ENCODE results near the gene TSPAN18. TPM values are rescaled to one million over a fixed set of nuclear protein-coding genes. Genes with fewer than 3 reads are reported as not detected.

Gene TSPAN18
- total and polyA plus RNA-seq, 10 of the 15 experiments (the other 5 are each of a cell fraction or from before 2014, with no cell fraction given), result 0.02 to 0.77 (median 0.13) TPM; not detected in 1

DNA sequence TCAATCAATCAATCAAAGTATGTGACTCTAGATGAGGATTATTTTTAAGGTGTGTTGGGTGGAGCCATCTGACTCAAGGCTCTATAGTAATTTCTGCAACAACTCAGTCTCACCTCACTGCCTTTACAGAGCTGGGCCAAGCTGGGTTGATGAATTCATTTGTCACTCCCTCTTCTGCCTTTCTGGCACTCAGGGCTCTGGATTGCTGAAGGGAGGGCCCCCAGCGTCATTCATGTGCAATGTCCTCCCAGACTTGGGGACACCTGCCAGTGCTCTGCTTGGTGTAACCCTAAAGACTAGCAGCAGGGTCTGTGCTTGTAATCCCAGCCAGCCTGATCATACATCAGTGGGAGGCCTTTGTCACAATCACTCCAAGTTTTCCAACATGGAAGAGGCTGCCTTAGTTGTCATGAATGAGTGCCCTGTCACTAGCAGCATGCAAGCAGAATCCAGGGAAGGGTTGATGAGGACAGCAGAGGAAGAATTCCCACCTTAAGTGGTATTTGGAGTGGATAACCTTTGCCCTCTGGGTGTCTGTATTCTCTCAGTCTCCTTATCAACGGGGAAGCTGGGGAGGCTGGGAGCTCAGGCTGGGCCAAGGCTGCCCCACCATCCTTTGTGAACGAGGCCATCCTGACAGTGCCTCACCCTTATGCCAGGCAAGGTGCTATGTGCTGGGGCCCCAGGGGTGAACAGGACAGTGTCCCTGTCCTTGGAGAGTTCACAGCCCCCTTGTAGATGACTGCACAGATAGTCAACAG is 225.9 kb downstream of the TSPAN18 start (continued):
- TF ChIP-seq, protein P1, sequence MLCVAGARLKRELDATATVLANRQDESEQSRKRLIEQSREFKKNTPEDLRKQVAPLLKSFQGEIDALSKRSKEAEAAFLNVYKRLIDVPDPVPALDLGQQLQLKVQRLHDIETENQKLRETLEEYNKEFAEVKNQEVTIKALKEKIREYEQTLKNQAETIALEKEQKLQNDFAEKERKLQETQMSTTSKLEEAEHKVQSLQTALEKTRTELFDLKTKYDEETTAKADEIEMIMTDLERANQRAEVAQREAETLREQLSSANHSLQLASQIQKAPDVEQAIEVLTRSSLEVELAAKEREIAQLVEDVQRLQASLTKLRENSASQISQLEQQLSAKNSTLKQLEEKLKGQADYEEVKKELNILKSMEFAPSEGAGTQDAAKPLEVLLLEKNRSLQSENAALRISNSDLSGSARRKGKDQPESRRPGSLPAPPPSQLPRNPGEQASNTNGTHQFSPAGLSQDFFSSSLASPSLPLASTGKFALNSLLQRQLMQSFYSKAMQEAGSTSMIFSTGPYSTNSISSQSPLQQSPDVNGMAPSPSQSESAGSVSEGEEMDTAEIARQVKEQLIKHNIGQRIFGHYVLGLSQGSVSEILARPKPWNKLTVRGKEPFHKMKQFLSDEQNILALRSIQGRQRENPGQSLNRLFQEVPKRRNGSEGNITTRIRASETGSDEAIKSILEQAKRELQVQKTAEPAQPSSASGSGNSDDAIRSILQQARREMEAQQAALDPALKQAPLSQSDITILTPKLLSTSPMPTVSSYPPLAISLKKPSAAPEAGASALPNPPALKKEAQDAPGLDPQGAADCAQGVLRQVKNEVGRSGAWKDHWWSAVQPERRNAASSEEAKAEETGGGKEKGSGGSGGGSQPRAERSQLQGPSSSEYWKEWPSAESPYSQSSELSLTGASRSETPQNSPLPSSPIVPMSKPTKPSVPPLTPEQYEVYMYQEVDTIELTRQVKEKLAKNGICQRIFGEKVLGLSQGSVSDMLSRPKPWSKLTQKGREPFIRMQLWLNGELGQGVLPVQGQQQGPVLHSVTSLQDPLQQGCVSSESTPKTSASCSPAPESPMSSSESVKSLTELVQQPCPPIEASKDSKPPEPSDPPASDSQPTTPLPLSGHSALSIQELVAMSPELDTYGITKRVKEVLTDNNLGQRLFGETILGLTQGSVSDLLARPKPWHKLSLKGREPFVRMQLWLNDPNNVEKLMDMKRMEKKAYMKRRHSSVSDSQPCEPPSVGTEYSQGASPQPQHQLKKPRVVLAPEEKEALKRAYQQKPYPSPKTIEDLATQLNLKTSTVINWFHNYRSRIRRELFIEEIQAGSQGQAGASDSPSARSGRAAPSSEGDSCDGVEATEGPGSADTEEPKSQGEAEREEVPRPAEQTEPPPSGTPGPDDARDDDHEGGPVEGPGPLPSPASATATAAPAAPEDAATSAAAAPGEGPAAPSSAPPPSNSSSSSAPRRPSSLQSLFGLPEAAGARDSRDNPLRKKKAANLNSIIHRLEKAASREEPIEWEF (IDR thresholded peaks at IDR 0.05; ENCODE audit: insufficient replicate concordance, low read depth, low read length), result no peak
- TF ChIP-seq TBL1XR1 (IDR thresholded peaks at IDR 0.05; ENCODE audit: low read depth, low read length), result no peak
- no peak for TF ChIP-seq ZNF274 (IDR thresholded peaks at IDR 0.05; ENCODE audit: insufficient read depth, insufficient read length)

DNA sequence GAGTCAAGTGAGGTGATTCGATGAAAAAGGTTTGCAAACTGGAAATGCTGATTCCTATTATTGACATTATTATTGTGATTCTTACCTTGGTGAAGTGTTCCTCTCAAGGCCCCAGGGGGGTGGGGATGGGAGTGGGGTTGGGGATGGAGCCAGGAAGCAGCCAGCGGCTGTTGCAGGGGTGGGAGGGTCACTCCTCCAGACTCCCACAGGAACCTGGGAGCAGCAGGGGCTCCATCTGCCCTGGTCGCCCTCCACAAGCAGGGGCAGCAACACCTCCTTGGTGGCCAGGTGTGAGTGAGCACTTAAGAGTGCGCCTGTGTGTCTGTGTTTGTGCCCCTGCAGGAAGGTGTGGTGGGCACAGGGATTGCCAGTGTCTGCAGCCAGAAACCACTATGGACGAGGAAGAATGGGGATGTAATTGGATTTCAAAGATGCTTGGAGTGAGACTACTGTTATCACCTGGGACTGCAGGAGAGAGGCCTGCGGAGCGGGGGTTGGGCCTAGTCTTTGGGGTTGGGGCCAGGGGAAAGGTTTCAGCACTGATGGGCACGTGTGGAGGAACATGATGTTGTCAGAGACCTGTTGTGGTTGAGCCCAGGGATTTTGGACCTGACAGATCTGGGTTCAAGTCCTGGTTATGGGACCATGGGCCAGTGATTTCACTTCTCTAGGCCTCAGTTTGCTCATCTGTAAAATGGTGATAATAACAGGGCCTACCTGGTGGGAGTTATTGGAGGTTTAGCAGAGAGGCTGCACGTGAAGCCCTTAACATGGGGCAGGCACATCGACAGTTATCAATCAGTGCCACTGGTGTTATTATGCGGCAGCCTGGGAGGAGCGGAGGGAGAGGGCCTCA is 227.5 kb downstream of the TSPAN18 start:
- Histone ChIP-seq H3K4me2 (ENCODE audit: control insufficient read depth, insufficient read depth) (no peak overlapping the region), H3K4me1 (ENCODE audit: control insufficient read depth, insufficient read depth, low read length) (no peaks in the 10 kb centered on the region), H3K9me3 (replicated peaks; ENCODE audit: control insufficient read depth, insufficient read depth, low read length) (no peaks in the 10 kb centered on the region; the same call in 2 of the 3 replicates), H3K4me3 (no peak overlapping the region), H3K27ac (ENCODE audit: control insufficient read depth, insufficient read depth) (no peak overlapping the region), H3K27me3 (replicated peaks in 1 of 2; ENCODE audit: control insufficient read depth in 2 of 2, insufficient read depth in 2 of 2, low read length in 1 of 2) (peaks cover 3 to 8% of the 10 kb centered on the region in 2 experiments), H2AFZ (ENCODE audit: control insufficient read depth, low read depth, low read length) (no peak overlapping the region), H3K9ac (ENCODE audit: control insufficient read depth, insufficient read depth, low read length) (no peak overlapping the region), H3K79me2 (ENCODE audit: control insufficient read depth, insufficient read depth, low read length) (no peaks in the 10 kb centered on the region), H4K20me1 (ENCODE audit: control insufficient read depth, insufficient read depth) (no peaks in the 10 kb centered on the region; the same call in 1 of the 2 replicates), H3K36me3 (ENCODE audit: control insufficient read depth in 2 of 2, insufficient read depth in 2 of 2, low read length in 1 of 2) (no peaks in the 10 kb centered on the region)
- WGBS (ENCODE audit: insufficient coverage, insufficient replicate concordance, low lambda C conversion rate, missing lambda C conversion rate), result 38% methylated on average over 12 of the region's 12 CpGs
- CTCF ChIA-PET, result interaction anchor here (1.1 kb wide), 1 partner anchor 10 kb away, joined by 3 read pairs; no protein-coding TSS in a partner anchor
- ATAC-seq (no peak), DNase-seq (ENCODE audit: low read depth, low spot score) (no peak), FAIRE-seq (no peak)
- no TSS peak for BruUV-seq (replicated peaks)
- SMC1A ChIA-PET (ENCODE audit: uncharacterized antibody, unreplicated experiment), result no interaction called here
- intact Hi-C loops (cut with micrococcal nuclease; ENCODE audit: unreplicated experiment) (no loop called here), in situ Hi-C loops (cut with MboI) (no loop called here)
- RAD21 ChIA-PET (ENCODE audit: unreplicated experiment), result no interaction called here
- POLR2A ChIA-PET, result interaction anchor here (0.6 kb wide), 1 partner anchor 1017 kb away, joined by 3 read pairs; no protein-coding TSS in a partner anchor
- no peak for TF ChIP-seq WRNIP1 (IDR thresholded peaks at IDR 0.05; ENCODE audit: borderline replicate concordance, low read depth, low read length)
- TF ChIP-seq, protein P2, sequence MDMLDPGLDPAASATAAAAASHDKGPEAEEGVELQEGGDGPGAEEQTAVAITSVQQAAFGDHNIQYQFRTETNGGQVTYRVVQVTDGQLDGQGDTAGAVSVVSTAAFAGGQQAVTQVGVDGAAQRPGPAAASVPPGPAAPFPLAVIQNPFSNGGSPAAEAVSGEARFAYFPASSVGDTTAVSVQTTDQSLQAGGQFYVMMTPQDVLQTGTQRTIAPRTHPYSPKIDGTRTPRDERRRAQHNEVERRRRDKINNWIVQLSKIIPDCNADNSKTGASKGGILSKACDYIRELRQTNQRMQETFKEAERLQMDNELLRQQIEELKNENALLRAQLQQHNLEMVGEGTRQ (IDR thresholded peaks at IDR 0.05; ENCODE audit: borderline replicate concordance, low read depth, low read length), result no peak
- TF ChIP-seq, protein P3, sequence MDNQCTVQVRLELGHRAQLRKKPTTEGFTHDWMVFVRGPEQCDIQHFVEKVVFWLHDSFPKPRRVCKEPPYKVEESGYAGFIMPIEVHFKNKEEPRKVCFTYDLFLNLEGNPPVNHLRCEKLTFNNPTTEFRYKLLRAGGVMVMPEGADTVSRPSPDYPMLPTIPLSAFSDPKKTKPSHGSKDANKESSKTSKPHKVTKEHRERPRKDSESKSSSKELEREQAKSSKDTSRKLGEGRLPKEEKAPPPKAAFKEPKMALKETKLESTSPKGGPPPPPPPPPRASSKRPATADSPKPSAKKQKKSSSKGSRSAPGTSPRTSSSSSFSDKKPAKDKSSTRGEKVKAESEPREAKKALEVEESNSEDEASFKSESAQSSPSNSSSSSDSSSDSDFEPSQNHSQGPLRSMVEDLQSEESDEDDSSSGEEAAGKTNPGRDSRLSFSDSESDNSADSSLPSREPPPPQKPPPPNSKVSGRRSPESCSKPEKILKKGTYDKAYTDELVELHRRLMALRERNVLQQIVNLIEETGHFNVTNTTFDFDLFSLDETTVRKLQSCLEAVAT (IDR thresholded peaks at IDR 0.05), result no peak
- no peak for TF ChIP-seq NFYA (IDR thresholded peaks at IDR 0.05; ENCODE audit: borderline replicate concordance, low read depth, low read length)
